Activated T-cell treated with anti-CD3 and anti-CD28 coated beads, Interleukin-2, amount 50 U/mL, for 24 hours (primary cell): ENCODE results near the gene SNX13.
A peak's percentile ranks its signal among the peaks of the same experiment; 100 is the strongest.

ENCODE experiments used
- DNase-seq: peaks from one replicate; pipeline ENCODE4 v3.0.0-alpha.2; 2020
- H3K27ac Mint-ChIP-seq: 2 replicates; pipeline ENCODE4 v1.8.0; 2020; ENCODE audit warnings: mild to moderate bottlenecking, mixed read lengths
- H3K27me3 Mint-ChIP-seq: 2 replicates; pipeline ENCODE4 v1.8.0; 2020; ENCODE audit warnings: mixed read lengths
- H3K36me3 Mint-ChIP-seq: 2 replicates; pipeline ENCODE4 v1.8.0; 2020; ENCODE audit warnings: low read depth, mixed read lengths
- H3K4me1 Mint-ChIP-seq: 2 replicates; pipeline ENCODE4 v1.8.0; 2020; ENCODE audit warnings: low read depth, mixed read lengths
- H3K4me3 Mint-ChIP-seq: 2 replicates; pipeline ENCODE4 v1.8.0; 2020; ENCODE audit warnings: mild to moderate bottlenecking, moderate library complexity, mixed read lengths
- H3K9me3 Mint-ChIP-seq: 2 replicates; pipeline ENCODE4 v1.8.0; 2020; ENCODE audit warnings: mixed read lengths

Gene SNX13

DNA sequence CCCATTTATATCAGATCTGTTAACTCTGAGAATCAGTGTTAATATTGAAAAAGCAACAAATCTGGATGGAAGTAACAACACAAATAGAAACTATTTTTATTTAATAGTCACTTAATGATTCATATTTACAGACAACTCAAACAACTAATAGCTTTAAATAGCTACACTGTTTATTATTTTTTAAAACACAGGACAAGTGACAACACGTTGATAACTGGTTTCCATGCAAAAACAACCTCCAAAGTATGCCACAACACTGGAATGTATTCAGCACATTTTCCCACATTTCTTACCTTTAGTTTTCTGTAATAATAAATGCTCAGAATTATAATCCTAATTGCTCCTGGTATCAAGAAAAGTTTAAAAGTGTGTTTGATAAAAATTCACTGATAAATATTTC is 4.0 kb downstream of the SNX13 start:
- no peak for DNase-seq
- Mint-ChIP-seq H3K4me1 (peaks cover 72% of the 10 kb centered on the region), H3K4me3 (no peak overlapping the region), H3K27ac (no peak overlapping the region), H3K9me3 (no peaks in the 10 kb centered on the region), H3K36me3 (peaks cover 31% of the 10 kb centered on the region), H3K27me3 (no peaks in the 10 kb centered on the region)

DNA sequence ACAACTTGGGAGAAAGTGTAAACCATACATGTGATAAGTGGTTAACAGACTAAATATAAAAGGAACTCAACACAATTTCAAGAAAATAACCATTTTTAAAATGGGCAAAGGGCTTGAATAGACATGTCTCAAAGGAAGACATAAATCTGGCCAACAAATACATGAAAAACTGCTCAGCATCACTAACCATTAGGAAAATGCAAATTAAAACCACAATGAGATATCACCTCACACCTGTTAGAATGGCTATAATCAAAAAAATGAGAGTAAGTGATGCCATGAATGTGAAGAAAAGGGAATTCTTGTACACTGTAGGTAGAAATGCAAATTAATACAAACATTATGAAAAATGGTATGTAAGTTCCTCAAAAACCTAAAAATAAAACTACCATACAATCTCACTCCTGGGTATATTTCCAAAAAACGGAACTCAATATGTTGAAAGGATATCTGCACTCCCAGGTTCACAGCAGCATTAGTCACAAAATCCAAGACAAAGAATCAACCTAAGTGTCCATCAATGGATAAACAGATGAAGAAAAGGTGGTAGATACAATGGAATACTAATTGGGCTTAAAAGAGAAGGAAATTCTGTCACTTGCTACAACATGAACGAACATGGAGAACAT is 5.6 kb downstream of the SNX13 start:
- no peaks in the 10 kb centered on the region for H3K9me3 Mint-ChIP-seq
- no peaks in the 10 kb centered on the region for H3K27me3 Mint-ChIP-seq
- no peak overlapping the region for H3K27ac Mint-ChIP-seq
- peaks cover 83% of the 10 kb centered on the region for H3K4me1 Mint-ChIP-seq
- DNase-seq: no peak
- H3K36me3 Mint-ChIP-seq: peaks cover 16% of the 10 kb centered on the region
- H3K4me3 Mint-ChIP-seq: no peak overlapping the region

GRCh38 chr7:17934094-17934493 is 6.2 kb downstream of the SNX13 start:
- peaks cover 85% of the 10 kb centered on the region for H3K4me1 Mint-ChIP-seq
- no peaks in the 10 kb centered on the region for H3K27me3 Mint-ChIP-seq
- peak overlapping the region; percentile 45 for H3K27ac Mint-ChIP-seq
- no peaks in the 10 kb centered on the region for H3K9me3 Mint-ChIP-seq
- peaks cover 10% of the 10 kb centered on the region for H3K36me3 Mint-ChIP-seq
- peak overlapping the region; percentile 25 for H3K4me3 Mint-ChIP-seq
- no peak for DNase-seq

DNA sequence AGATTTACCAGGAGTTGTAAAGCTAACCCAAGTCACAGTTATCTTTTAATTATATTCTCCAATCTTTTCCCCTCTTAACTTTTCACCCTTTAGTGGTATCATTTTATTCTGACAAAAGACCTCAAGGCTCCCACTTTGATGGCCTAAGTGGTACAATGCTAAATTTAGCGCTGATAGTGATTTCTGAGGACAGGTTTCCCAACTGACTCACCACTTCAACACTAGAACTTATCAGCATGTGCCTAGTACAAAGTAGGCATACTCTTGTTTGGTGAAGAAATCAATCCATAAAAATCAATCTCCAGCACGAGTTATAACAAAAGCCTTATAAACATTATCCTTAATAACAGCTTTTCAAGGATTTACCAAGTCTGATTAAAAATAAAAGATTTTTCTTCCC is 7.5 kb downstream of the SNX13 start:
- Mint-ChIP-seq H3K36me3 (peaks cover 8% of the 10 kb centered on the region), H3K27ac (no peak overlapping the region), H3K4me3 (no peak overlapping the region), H3K4me1 (peaks cover 81% of the 10 kb centered on the region), H3K27me3 (no peaks in the 10 kb centered on the region), H3K9me3 (no peaks in the 10 kb centered on the region)
- no peak for DNase-seq

DNA sequence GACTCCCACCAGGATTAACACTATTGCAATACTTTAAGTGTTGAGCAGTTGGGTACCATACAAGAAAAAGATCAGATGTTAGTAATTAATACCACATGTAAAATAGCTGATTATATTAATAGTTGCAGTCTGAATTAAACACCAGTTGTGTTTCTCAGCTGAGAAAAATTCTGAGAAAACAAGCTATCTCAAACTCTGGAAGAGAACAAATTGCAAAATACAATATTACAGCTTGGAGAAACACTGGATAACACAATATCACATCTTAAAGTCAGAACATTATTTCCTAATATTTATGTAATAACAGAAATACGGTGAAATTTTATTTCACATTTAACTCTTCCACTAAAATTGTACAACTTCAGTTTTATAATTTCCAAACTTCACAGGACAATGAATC is 9.2 kb downstream of the SNX13 start:
- peak overlapping the region; percentile 11 for H3K27ac Mint-ChIP-seq

DNA sequence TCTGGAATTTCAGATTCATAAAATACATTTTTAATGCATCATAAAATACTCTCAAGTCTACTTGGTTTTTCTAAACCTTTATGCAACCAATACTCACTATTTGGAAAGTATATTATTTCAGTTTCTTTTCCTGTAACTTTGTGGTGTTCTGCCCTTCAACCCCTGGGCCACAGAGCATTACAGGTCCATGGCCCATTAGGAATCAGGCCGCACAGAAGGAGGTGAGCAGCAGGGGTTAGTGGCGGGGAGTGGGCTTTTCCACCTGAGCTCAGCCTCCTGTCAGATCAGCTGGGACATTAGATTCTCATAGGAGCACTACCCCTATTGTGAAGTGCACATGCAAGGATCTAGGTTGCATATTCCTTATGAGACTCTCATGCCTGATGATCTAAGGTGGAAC is 9.7 kb downstream of the SNX13 start:
- no peaks in the 10 kb centered on the region for H3K36me3 Mint-ChIP-seq
- no peaks in the 10 kb centered on the region for H3K27me3 Mint-ChIP-seq
- H3K27ac Mint-ChIP-seq: peak overlapping the region; percentile 58
- H3K9me3 Mint-ChIP-seq: no peaks in the 10 kb centered on the region
- DNase-seq: no peak
- no peak overlapping the region for H3K4me3 Mint-ChIP-seq
- H3K4me1 Mint-ChIP-seq: peaks cover 78% of the 10 kb centered on the region

More for the DNA sequence above, 9.2 kb downstream of the SNX13 start:
- no peak for DNase-seq
- H3K36me3 Mint-ChIP-seq: peaks cover 5% of the 10 kb centered on the region
- no peaks in the 10 kb centered on the region for H3K27me3 Mint-ChIP-seq
- H3K9me3 Mint-ChIP-seq: no peaks in the 10 kb centered on the region
- peaks cover 80% of the 10 kb centered on the region for H3K4me1 Mint-ChIP-seq
- no peak overlapping the region for H3K4me3 Mint-ChIP-seq

DNA sequence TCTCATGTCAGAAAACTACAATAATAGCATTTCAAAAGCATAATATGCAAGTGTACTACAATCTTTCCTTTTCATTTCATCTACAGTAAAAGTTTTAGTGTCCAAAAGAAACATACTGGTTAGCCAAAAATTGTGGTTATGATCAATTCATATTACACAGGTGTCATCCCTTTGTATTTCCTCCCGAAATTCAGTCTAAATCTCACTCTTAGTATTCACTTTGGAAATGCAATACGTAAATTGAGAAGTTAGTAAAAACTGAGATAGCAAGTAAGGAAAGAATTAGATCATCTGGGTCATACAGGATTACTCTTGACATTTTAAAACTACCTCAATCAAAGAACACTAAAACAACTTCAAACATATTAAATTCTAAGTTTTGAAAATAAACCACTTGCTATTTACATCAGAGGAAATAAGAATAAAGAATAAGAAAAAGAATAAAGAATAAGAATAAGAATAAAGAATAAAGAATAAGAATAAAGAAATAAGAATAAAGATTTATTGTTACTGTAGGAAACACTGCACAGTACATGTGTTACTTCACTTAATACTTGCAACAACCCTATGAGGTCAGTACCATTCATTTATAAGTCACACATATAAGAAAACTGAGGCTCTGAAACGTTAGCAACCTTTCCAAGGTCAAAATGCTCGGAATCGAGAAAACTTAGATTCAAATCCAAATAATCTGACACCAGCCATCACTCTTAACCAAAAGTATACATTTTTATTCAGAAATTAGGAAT is 10.5 kb downstream of the SNX13 start:
- Mint-ChIP-seq H3K4me1 (peaks cover 79% of the 10 kb centered on the region), H3K36me3 (no peaks in the 10 kb centered on the region), H3K27me3 (no peaks in the 10 kb centered on the region), H3K9me3 (no peaks in the 10 kb centered on the region), H3K4me3 (no peak overlapping the region), H3K27ac (peak overlapping the region; percentile 62)
- no peak for DNase-seq

DNA sequence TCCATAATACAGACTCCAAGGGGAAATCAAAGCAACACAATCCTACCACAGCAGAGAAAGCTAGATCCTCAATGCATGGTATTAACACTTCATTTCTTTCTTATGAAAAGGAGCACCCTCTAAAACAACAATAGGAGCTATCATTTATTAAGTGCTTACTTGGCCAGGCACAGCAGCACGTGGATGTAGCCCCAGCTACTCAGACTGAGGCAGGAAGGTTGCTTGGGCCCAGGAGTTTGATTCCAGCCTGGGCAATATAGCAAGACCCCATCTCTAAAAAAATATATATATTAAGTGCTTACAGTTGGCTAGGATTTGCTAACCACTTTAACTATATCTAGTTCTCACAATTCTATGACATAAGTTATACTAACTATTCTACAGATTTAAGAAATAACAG is 12.2 kb downstream of the SNX13 start:
- H3K4me1 Mint-ChIP-seq: peaks cover 74% of the 10 kb centered on the region
- no peak for DNase-seq
- H3K9me3 Mint-ChIP-seq: no peaks in the 10 kb centered on the region
- no peaks in the 10 kb centered on the region for H3K36me3 Mint-ChIP-seq
- H3K27me3 Mint-ChIP-seq: no peaks in the 10 kb centered on the region
- no peak overlapping the region for H3K4me3 Mint-ChIP-seq
- no peak overlapping the region for H3K27ac Mint-ChIP-seq

GRCh38 chr7:17921857-17922416 is 18.4 kb downstream of the SNX13 start:
- Mint-ChIP-seq H3K36me3 (peaks cover 12% of the 10 kb centered on the region), H3K4me3 (no peak overlapping the region), H3K27me3 (no peaks in the 10 kb centered on the region), H3K9me3 (peaks cover 5% of the 10 kb centered on the region), H3K27ac (no peak overlapping the region), H3K4me1 (peaks cover 60% of the 10 kb centered on the region)
- no peak for DNase-seq

- Mint-ChIP-seq H3K4me1 (peaks cover 48% of the 10 kb centered on the region), H3K27me3 (no peaks in the 10 kb centered on the region), H3K9me3 (peaks cover 5% of the 10 kb centered on the region), H3K4me3 (no peak overlapping the region), H3K36me3 (peaks cover 12% of the 10 kb centered on the region), H3K27ac (no peak overlapping the region)
- no peak for DNase-seq
These were observed 22.5 kb downstream of the SNX13 start for GRCh38 chr7:17917842-17918241.

DNA sequence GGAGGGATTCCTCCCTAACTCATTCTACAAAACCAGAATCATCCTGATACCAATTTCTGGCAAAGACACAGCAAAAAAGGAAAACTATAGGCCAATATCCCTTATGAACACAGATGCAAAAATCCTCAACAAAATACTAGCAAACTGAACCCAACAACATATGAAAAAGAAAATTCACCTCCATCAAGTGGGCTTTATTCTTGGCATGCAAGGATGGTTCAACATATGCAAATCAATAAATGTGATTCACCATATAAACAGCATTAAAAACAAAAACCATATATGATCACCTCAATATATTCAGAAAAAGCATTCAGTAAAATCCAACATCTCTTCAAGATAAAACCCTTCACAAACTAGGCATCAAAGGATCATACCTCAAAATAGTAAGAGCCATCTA is 23.5 kb downstream of the SNX13 start:
- DNase-seq: no peak
- Mint-ChIP-seq H3K4me1 (peaks cover 43% of the 10 kb centered on the region), H3K27me3 (no peaks in the 10 kb centered on the region), H3K9me3 (peaks cover 5% of the 10 kb centered on the region), H3K36me3 (peaks cover 14% of the 10 kb centered on the region), H3K4me3 (no peak overlapping the region), H3K27ac (no peak overlapping the region)

DNA sequence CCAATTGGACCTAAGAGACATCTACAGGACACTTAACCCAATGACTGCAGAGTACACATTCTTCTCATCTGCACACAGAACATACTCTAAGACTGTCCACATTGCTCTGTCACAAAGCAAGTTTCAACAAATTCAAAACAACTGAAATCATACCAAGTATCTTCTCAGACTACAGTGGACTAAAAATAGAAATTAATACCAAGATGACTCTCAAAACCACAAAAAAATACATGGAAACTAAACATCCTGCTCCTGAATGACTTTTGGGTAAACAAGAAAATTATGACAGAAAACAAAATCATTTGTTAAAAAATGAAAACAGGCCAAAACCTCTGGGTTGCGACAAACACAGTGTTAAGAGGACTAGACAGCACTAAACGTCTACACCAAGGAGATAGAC is 24.5 kb downstream of the SNX13 start:
- peaks cover 19% of the 10 kb centered on the region for H3K36me3 Mint-ChIP-seq
- H3K9me3 Mint-ChIP-seq: peaks cover 5% of the 10 kb centered on the region
- no peak for DNase-seq
- no peaks in the 10 kb centered on the region for H3K27me3 Mint-ChIP-seq
- peaks cover 36% of the 10 kb centered on the region for H3K4me1 Mint-ChIP-seq
- no peak overlapping the region for H3K27ac Mint-ChIP-seq
- H3K4me3 Mint-ChIP-seq: no peak overlapping the region

GRCh38 chr7:17915168-17915567 is 25.1 kb downstream of the SNX13 start:
- H3K27me3 Mint-ChIP-seq: no peaks in the 10 kb centered on the region
- H3K4me1 Mint-ChIP-seq: peaks cover 41% of the 10 kb centered on the region
- no peak overlapping the region for H3K4me3 Mint-ChIP-seq
- H3K27ac Mint-ChIP-seq: no peak overlapping the region
- H3K36me3 Mint-ChIP-seq: peaks cover 26% of the 10 kb centered on the region
- DNase-seq: no peak
- H3K9me3 Mint-ChIP-seq: peaks cover 12% of the 10 kb centered on the region

DNA sequence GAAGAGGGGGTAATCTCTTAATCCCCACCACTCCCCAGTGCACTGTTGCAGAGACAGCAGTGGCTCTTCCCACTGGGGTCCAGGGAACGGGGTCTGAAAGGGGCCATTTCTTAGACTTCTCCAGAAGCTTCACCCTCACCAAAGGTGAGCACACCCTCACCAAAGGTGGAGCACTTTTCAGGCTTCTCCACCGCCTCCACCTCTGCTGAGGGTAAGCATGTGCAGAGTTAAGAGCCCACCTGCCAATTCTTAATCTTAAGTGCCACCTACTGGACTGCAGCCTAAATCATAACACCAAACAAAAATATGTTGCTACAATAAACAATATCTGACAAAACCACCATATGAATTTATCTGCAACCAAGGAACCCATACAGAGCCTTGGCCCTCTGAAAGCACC is 27.0 kb downstream of the SNX13 start:
- no peak overlapping the region for H3K4me3 Mint-ChIP-seq
- DNase-seq: no peak
- H3K9me3 Mint-ChIP-seq: peaks cover 14% of the 10 kb centered on the region
- peaks cover 21% of the 10 kb centered on the region for H3K36me3 Mint-ChIP-seq
- H3K27me3 Mint-ChIP-seq: no peaks in the 10 kb centered on the region
- H3K27ac Mint-ChIP-seq: no peak overlapping the region
- peaks cover 41% of the 10 kb centered on the region for H3K4me1 Mint-ChIP-seq

DNA sequence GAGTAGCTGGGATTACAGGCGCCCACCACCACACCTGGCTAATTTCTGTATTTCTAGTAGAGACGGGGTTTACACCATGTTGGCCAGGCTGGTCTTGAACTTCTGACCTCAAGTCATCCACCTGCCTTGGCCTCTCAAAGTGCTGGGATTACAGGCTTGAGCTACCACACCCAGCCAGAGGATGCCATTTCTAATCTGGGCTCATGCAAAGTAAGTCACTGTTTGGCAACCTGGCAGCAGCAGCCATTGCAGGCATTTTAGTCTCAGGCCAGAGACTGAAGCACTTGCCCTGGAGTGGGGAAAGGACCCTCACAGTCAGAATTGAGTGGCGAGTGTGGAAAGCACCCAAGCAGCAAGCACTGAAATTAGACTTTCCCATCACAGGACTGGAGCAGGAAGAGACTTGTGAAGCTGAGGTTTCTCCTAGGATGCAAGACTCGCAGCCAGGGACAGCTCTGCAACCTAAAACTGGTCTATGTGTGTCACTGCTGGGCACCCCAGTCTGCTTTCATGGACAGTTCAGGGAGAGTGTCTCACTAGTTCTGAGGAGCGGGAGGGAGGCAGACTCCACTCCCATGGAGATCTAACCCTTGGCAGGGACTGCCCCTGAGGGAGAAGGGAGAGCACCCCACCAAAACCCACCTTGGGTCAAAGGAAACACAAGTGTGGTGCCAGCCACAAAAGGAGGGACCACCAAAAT is 27.6 kb downstream of the SNX13 start:
- no peak overlapping the region for H3K27ac Mint-ChIP-seq
- peaks cover 42% of the 10 kb centered on the region for H3K4me1 Mint-ChIP-seq
- peaks cover 14% of the 10 kb centered on the region for H3K9me3 Mint-ChIP-seq
- peaks cover 21% of the 10 kb centered on the region for H3K36me3 Mint-ChIP-seq
- no peaks in the 10 kb centered on the region for H3K27me3 Mint-ChIP-seq
- H3K4me3 Mint-ChIP-seq: no peak overlapping the region
- DNase-seq: no peak
